ENCODE measurements around the gene ELP2.

ELP2 gene

DNA sequence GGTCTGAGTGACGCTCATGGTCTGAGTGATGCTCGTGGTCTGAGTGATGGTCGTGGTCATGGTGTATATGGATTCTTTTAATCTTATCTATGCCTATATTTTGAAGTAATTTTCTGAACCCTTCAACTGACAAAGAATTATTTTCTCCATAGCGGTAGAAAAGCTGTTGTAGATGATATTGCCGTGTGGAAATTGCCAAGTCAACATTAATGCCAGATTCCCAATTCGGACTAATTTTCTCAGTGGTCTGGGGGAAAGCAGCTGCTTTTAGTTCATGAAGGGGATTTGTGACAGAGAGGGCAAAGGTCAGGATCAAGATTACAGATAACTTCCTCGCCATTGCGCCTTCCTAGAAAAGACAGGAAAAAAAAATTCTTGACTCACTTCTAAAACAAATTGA lies 3.0 kb upstream of the ELP2 start:
- no peak for DNase-seq (ENCODE audit: low read depth)

DNA sequence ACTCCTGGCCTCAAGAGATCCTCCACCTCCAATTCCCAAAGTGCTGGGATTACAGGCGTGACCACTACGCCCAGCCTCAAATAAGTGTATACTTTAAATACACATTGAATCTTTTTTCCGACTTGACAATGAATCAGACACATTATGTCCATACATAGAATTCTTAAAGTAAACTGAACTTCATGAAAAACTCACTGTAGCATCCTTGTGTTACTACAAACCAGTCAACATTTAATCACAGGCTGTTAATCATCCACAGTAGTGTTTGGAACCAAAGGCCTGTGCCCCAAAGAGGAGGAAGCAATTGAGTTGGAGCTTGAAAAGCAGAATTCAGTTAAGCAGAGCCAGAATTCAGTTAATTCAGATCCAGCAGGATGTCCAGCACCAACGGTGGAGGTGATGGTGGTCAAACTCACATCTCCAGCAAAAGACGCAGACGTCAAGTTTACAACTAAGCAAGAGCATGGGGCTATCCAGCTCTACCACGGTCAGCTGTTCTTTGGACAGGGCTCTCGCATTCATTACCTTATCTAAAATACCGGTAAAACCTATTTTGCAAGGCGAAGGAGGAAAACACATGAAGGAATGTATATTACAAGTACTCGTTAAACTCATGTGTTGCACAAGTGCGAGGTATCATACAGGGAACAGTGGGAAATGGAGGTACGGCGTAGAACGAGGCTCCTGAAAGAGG lies 1.7 kb upstream of the ELP2 start:
- no peak for DNase-seq (ENCODE audit: low read depth)

DNA sequence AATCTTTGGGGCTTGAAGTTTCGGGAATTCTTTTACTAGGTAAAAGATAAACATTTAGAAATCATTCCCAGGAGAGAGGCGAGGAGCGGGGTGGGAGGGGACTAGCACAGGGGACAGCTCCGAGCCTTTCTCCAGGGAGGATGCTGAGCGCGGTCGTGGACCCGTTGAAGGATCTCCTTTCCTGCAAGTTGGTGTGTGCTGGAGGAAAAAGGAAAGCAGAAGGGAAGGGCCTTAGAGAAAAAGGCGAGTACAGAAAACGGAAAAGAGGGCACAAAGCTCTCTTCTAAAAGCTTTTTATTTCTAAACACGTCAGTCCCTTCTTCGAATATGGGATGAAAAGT lies 1.2 kb upstream of the ELP2 start:
- DNase-seq (ENCODE audit: low read depth) = no peak

DNA sequence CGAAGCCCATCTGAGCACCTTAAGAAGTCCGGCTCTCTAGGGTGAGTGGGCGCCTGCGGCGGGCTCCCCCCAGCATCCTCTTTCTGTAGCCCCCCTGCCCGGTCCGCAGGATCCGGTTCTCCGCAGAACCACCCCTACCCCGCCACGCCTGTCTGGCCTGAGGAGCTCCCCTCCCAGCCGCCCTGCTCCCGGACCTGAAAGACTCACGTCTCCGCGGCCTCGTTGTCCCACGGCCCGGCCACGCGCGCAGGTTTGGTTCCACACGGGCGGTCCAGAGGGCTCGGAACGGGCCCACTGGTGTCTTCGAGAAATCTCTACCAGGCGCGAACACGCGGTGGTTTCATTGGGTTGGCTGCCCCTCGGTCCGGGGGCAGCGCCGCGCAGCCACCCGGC lies 796 bp upstream of the ELP2 start:
- DNase-seq (ENCODE audit: low read depth) = peak; percentile 10

DNA sequence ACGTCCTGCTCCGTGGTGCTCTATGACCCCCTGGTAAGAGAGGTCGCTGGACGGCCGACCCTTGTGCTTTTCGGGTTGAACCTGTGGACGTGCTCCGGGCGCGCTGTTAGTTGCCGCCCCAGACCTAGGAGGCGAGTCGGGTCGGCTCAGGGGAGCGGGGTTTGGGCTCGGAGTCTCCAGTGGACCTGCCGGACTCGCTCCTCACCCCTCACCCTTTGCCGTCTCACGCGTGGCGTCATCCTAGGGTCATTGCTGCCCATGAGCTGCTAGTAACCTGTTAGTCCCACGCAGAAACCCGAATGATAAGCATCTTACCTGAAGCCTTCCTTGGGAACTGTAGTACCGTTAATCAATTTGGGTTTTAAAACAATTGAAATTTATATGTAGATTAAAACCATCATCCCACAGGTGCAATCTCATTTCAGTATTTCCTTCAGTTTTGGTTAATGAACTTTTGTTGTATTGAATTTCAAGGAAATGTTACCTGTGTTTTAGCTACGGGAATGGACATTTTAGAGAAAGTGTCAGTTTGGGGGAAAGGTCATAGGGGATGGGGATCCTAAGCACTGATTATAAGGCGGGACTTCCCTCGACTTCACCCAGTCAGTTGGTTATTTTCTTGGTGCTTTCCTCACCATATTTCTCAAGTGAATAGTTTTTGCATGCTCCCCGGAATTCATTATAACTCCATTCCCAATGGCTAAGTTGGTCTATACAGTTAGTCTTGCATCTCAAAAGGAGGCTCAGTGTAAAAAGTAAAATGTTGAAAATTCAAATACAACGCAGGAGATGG lies 536 bp downstream of the ELP2 start:
- DNase-seq (ENCODE audit: low read depth) = no peak

DNA sequence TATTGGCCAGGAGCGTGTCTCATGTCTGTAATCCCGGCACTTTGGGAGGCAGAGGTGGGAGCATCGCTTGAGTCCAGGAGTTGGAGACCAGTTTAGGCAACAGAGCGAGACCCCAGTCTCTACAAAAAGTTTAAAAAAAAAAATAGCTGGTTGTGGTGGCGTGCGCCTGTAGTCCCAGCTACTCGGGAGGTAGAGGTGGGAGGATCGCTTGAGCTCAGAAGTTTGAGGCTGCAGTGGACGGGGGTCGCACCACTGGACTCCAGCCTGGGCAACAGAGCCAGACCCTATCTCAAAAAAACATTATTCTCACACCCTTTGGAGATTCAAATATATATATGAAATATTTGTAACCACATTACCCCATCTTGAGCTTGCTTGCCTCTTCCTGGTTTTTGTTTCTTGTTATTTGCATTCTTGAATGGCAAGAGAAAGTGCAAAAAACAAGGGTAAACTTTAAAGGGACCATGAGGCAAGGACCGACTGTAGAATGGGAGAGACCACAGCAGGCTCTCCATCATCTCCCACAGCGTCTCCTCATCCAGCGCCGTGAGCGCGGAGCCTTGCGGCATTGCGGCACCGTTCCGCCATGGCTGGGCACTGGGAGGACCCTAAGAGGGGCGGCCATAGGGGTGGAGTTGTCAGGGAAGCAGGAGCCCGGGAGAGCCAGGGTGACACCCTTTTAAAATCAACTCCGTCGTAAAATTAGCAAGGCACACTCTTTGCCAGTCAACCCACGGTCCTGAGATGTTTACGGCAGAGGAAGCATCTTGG lies 1.4 kb downstream of the ELP2 start:
- DNase-seq (ENCODE audit: low read depth) = no peak

DNA sequence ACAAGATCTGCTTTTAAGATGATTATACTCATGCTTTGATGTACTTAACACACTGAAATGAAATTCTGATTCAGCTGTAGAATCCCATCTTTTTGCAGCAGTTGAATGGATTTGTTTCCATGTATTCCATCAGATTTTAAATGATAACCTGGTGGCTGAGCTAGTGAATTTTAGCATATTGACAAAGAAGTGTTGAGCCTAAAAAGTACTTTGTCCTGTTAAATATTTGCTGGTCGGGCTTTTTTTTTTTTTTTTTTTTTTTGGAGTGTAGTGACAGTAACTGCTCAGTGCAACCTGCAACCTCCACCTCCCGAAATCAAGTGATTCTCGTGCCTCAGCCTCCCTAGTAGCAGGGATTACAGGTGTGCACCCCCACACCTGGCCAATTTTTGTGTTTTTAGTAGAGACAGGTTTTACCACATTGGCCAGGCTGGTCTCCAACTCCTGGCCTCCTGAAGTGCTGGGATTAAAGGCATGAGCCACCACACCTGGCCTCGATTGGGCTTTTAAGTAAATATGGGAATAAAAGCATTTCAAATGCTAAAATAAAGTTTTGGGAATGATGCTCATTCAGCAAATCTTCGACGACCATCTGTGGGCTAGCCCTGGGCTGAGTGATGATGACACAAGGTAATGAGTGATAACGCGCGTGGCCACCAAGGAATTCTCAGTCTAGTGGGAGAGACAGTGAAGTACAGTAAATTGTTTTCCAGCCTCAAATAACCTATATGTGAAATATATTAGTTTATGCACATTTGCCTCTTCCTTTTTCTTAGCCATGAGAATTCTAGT lies 2.2 kb downstream of the ELP2 start:
- DNase-seq (ENCODE audit: low read depth) = no peak

DNA sequence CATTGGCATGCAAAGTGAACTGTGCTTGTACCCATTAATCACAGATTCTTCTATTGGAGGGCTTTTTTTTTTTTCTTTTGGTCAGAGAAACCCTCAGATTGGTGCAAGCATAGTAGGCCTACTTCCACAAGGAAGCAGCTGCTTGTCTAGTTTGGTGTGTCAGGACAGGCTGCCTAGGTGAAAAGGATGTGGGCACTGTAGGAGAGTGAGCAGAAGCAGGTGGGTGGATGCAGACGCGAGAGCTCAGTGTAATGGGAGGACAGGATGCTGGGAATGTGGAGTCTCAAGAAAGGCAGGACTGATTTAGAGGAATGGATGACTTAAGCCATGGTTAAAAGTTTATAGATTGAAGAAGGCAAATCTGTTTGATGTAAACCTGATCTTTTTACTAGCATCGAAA lies 3.1 kb downstream of the ELP2 start:
- no peak for DNase-seq (ENCODE audit: low read depth)

DNA sequence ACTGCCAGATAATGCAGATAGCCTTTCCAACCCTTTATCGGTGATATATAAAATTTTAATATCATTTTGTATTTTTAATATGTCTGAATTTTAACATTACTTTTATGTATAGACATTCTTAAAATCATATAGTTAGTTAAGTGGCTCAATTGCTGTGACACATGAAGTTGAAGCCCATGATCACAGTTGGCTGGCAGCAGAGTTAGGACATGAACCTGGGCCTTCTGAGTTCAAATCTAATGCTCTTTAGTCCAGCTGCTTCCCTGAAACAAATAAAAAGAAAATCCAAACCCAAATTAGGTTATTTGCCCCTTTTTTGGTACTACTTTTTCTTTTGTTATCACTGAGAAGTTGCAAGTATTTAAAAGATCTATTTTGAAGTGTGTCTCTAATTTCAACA lies 5.6 kb downstream of the ELP2 start:
- no peak for DNase-seq (ENCODE audit: low read depth)

DNA sequence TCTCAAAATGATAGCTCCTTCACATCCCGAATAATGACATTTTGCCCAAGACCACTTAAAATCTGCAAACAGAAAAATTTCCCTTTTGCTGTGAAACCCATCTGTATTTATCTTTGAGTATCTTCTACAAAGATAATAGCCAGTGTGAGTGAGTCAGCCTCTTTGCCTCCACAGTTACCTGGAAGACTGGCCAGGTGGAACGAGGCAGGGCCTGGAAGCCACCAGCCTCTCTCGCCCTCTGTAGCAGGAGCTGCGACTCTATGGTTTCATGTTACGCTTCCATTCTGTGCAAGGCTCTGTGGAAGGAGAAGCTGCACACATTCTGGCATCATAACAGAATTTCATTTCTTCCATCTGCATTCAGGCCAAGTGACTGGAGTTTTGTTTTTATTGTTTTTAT lies 9.5 kb downstream of the ELP2 start:
- no peak for DNase-seq (ENCODE audit: low read depth)

DNA sequence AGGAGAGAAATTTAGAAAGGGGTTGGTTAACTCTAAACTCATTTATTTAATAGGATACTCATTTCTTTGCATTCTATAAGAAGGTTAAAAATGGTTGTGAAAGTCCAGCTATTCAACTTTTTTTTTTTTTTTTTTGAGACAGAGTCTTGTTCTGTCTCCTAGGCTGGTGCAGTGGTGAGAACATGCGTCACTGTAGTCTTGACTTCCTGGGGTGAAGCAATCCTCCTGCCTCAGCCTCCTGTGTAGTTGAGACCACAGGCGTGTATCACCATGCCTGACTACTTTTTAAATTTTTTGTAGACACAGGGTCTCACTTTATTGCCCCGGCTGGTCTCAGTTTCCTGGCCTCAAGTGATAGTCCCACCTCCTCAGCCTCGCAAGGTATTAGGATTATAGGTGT lies 11.9 kb downstream of the ELP2 start:
- no peak for DNase-seq (ENCODE audit: low read depth)

DNA sequence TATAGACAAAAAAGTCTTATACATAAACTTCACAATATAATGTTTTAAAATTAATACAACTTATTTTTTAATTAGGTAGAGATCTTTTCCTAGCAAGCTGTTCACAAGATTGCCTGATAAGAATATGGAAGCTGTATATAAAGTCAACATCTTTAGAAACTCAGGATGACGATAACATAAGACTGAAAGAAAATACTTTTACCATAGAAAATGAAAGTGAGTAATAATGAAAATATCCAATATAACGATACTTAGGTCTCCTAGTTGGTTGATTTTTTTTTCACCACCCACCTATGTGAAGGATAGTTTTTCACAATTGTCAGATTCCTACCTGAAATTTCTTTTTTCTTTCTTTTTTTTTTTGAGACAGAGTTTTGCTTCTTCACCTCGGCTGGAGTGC lies 13.1 kb downstream of the ELP2 start:
- DNase-seq (ENCODE audit: low read depth) = no peak

DNA sequence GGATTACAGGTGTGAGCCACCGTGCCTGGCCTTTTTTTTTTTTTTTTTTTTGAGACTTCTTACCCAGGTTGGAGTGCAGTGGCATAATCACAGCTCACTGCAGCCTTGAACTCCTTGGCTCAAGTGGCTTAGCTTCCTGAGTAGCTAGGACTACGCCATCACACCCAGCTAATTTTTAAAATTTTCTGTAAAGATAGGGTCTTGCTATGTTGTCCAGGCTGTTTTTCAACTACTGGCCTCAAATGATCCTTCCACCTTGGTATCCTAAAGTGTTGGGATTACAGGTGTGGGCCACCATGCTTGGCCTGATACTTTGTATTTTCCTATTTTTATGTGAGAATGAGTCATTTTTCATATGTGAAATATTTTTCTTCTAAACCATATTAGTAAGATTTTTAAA lies 13.7 kb downstream of the ELP2 start:
- no peak for DNase-seq (ENCODE audit: low read depth)

DNA sequence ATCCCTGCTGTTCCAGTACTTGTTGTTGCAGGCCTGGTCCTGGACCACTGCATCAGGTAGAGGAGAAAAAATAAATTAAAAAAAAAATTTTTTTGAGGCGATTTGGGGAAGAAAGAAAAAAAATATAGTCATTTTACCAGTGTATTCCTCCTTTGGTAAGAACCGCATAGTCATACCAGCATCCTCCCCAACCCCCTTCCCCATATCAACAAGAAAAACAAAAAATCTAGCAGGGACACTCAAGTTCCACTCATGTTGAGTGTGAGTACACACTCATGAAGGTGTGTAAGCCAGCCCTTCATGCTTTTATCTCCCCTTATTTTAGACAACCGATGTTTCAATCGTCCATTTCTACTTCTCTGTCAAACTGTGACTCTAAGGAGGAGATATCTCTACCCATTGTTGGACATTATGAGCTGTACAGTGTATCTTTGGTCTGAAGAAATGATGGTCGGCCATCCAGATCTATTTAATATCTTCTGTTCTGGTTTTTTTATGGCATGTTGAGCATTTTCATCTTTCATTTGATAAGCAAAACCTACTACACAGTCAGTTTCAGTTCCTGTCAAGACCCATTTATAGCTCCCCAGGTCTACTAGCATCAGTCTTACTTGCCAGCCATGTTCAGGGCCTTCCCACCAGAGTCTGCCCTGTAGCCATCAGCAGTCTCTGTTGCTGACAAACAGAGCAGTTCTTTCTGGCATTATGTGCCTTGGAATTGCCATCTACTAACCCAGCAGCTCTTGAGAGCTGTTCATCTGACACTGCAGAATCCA lies 20.0 kb downstream of the ELP2 start:
- DNase-seq (ENCODE audit: low read depth) = no peak

DNA sequence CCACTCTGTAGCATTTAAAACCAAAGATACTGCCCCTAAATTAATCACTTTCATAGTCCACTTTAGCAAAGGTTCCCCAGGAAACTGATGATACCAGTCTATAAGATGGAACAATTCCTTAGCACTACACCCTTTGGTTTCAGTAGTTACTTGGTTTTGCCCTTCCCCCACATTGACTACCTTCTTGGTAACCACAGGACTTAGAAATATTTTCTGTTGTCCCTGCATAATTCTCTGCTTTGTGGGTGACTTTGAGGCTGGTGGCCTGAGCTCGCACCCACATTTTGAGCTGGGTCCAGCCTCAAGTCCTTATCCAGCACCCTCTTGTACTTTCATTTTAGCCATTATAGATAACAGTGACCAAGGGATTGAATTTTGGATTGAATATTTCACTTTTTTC lies 23.1 kb downstream of the ELP2 start:
- DNase-seq (ENCODE audit: low read depth) = no peak

DNA sequence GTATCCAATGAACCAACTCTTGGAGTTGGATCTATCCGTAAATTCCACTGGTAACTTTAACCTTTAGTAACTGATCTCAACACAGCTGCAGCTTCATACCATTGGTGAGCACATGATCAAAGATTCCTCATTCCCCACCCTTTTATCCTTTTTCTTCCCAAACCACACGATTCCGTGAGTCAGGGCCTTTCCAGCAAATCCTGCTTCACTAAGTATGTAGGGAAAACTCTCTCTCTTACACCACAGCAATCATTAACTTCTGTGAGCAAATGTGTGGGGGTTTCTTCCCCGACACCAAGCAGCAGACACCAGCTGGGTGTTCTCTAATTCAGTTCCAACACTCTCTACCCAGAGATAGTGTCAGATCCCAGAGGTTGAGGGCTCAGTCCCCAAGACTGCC lies 23.5 kb downstream of the ELP2 start:
- no peak for DNase-seq (ENCODE audit: low read depth)

DNA sequence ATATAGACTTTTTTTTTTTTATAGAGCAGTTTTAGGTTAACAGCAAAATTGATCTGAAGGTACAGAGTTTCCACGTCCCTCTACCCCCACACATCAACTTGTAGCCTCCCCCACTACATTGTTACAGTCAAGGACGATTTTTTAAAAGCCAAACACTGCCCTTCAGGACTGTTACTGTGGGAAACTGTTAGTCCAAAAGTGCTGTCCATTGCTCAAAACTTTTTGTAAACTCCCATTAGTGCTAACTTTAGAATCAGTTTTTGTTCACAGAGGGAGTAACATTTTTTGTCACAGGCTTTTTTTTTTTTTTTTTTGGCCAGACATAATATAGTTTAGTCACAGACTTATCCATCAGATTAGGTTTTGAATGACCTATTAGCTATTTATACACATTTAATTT lies 24.1 kb downstream of the ELP2 start:
- no peak for DNase-seq (ENCODE audit: low read depth)

DNA sequence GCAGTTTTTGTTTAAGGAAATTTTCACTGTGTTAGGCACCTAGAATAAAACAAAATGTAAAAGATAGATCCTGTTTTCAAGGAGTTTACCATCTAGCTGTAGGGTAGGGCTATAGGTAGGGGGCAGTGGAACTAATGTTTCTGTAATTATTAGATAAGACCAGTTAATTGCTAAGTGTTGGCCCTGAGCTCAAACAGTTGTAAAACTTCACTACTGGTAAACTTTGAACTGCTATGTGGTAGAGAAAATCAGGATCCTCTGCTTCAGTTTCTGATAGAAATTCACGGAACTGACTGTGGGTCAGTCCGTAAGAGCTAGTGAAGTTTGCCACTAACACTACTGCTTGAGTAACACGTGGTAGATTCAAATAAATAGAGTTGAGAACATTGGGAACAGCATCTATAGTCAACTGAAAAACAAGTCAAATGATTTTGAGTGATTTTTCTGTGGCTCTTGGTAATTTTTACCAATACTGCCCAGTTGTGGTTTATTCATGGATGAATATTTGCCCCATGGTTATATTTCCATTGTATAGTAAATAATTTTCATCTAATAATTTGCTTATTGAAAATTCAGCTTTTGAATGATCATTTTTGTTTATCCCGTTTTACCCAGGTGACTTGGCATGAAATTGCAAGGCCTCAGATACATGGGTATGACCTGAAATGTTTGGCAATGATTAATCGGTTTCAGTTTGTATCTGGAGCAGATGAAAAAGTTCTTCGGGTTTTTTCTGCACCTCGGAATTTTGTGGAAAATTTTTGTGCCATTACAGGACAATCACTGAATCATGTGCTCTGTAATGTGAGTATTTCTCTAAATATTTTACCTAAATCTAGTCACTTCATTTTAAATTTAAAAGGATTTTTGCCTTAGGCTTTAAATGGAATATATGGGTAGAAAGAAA lies 26.4 kb downstream of the ELP2 start:
- DNase-seq (ENCODE audit: low read depth) = no peak

DNA sequence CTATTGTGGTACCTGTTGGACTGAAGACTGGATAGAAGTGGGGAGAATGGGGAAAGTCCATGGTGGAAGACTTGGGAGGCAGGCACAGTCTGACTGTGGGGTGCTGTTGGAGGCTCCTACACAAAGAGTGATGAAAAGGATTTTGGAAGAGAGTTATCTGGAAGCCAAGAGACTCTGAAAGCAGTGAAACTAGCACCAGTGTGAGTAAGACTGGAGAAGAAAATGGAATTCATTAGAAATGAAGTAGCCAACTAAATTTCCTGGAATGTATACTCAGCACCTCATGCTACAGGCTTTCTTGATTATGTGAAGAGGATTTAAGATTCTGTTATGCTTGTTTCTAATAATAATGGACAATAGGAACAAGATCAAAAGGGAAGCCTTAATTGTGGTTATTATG lies 27.7 kb downstream of the ELP2 start:
- no peak for DNase-seq (ENCODE audit: low read depth)

DNA sequence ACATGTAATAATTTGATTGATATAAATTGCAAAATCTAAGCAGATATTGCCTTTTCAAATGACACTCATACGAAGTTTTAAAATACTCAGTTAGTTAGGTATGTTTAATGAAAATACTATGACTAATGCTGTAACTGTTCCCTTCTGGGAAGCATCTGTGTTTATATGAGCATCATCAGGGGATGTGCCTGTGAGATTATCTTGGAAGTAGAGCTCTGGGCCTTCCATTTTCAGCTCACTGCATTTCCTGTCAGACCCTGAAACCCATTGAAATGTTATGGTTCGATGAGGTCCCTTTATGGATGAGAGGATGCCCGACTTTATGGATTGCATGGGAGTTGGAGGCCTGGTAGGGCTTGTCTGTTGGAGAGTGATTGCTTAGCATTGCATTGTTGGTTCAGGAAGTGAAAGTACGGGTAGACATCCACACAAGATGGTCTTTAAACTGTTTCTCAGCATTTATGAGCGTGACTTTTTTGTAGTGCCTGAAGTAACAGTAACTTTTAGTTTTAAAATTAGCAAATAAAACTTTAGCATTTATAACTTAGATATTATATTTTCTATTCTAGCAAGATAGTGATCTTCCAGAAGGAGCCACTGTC lies 28.7 kb downstream of the ELP2 start:
- DNase-seq (ENCODE audit: low read depth) = no peak

All from activated gamma-delta T cell treated with anti-CD3 and anti-CD28 coated beads, Interleukin-2, amount 50 U/mL, for 16 hours (primary cell).